HG02870 (cell line): Measurements from ENCODE around the gene TEKT5.

ENCODE experiments used
- ATAC-seq: cut with Tn5 transposase; IDR thresholded peaks from one replicate; pipeline ENCODE4 v1.9.1; 2021; ENCODE audit warnings: mild to moderate bottlenecking, moderate library complexity; ENCODE audit not compliant: unreplicated experiment

Gene TEKT5

DNA sequence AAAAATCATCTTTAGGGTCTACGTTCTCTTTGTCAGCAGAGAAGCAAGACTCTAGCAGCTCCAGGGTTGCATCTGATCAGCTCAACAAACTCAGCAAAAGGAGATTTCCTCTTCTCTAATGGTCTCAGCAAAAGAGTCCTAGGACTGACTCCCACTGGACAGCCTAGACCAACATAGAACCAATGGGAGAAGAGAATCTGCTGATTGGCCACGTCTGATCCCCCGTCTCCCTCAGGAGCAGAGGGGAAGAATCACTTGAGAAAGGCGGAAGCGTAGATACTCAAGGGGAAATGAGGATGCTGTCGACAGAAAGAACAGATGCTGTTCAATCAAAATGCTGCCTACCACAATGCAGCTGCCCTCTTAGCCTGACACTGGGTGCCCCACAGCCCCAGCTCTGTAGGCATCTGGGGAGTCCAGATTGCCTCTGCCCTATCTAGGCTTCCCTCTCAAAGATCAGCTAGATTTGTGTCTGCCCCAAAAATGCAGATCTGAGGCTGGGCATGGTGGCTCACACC, 82.8 kb downstream of the TEKT5 start:
- no peak for ATAC-seq

DNA sequence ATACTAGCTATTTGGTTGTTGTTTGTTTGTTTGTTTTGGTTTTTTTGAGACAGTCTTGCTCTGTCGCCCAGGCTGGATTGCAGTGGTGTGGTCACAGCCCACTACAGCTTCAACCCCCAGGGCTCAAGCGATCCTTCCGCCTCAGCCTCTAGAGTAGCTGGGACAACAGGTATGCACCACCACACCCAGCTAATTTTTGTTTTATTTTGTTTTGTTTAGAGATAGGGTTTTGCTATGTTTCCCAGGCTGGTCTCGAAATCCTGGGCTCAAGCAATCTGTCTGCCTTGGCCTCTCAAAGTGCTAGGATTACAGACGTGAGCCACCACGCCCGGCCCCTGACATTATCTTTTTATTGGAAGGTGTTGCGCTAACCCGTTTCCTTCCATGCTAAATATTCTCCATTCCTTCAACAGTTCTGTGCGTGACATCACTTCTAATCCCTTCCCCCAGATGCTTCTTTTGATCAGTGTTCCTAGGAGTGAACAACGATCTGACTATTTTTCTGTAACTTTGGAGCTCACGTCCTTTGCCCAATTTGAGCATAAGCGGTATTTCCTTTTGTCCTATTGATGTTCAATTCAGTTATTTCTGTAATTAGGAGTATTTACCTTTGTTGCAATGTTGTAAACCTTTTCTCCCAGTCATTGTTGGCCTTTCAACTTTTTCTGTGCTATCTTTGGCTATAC, 84.1 kb downstream of the TEKT5 start:
- no peak for ATAC-seq

DNA sequence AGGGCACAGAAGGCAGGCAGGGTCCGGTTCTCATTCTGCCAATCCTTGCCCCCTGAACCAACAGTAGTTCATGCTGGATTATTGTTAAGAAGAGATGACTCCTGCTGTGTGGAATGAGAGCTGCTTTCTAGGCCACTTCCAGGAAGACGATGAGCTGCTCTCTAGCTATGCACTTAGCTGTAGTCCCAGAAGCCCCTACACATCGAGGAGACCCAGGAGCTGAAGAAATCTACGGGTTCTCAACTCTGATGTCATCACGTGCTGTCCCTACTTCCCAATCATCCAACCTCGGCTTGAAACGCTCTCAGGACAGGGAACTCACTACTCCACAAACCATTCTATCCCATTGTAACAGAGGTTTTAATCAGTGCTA, 85.3 kb downstream of the TEKT5 start:
- ATAC-seq = no peak

DNA sequence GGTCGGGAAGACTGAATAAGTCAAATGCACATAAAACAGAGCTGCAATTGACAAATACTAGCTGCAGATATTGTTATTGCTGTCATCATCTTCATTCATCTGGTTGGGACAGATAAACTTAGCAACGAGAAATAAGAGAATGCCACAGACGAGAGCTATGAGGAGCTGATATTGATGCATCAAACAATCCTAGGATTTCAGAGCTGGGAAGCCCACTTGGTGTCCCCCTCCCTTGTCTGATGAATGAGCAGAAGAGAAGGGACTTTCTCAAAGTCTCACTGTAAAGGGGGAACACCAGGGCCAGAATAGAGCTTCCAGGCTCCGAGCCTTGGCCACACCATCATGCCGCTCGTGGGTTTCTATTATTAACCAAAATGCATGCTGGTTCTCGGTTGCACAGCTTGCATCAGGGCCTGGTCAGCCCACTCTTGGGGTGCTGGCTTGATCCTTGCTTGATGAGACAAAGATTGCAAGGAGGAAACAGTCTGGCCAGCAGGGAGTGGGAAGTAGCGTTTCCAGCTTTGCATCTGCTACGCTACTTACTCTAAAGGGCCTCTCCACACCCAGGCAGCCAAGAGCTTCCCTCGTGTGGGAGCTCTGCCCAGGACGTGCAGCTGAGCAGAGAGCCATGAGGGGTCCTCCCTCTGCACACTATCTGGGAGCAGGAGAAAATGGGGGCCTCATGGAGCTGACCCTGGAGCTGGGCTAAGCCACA, 85.9 kb downstream of the TEKT5 start:
- no peak for ATAC-seq

DNA sequence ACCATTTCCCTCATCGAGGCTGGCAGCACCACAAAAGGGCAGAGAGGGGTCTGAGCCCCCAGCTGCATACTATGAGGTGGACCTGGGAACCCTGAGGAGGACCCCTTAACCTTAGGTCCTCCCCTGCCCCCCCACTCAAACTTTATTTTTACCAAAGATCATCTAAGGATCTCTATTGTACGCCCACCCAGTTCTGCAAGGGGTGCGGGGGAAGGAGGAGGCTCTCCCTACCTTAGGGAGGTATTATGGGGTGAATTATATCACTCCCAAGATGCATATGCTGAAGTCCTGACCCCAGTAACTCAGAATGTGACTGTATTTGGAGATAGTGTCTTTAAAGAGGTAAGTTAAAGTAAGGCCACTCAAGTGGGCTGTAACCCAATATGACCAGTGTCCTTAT, 87.6 kb downstream of the TEKT5 start:
- no peak for ATAC-seq

DNA sequence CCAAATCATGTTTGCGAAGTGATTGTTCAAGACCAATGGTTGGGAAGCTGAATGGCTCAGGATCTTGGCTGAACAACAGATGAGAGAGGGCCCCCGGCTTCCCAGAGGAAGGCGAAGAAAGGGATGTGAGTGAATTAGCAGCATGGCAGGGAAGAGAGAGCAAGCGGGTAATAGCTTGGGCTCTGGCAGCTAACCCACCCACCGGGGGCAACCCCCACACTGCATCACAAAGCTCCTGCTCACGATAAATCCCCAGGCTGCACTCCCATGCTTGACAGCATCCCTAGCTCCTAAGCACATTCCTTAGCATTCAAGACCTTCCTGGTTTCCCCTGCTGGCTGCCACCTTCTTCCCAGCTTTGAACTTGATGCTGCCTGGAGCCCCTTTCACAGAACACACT, 88.1 kb downstream of the TEKT5 start:
- ATAC-seq = no peak

DNA sequence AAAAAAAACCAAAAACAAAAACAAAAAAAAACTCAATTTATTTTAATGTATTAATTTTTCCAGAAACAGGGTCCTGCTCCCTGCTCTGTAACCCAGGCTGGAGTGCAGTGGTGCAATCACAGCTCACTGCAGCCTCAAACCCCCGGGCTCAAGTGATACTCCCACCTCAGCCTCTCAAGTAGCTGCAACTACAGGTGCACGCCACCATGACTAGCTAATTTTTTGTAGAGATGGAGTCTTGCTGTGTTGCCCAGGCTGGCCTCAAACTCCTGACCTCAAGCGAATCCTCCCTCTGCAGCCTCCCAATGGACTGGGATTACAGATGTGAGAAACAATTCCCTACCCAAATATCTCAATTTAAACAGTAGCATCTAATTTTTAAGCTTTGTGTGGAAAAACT, 89.1 kb downstream of the TEKT5 start:
- ATAC-seq = no peak

DNA sequence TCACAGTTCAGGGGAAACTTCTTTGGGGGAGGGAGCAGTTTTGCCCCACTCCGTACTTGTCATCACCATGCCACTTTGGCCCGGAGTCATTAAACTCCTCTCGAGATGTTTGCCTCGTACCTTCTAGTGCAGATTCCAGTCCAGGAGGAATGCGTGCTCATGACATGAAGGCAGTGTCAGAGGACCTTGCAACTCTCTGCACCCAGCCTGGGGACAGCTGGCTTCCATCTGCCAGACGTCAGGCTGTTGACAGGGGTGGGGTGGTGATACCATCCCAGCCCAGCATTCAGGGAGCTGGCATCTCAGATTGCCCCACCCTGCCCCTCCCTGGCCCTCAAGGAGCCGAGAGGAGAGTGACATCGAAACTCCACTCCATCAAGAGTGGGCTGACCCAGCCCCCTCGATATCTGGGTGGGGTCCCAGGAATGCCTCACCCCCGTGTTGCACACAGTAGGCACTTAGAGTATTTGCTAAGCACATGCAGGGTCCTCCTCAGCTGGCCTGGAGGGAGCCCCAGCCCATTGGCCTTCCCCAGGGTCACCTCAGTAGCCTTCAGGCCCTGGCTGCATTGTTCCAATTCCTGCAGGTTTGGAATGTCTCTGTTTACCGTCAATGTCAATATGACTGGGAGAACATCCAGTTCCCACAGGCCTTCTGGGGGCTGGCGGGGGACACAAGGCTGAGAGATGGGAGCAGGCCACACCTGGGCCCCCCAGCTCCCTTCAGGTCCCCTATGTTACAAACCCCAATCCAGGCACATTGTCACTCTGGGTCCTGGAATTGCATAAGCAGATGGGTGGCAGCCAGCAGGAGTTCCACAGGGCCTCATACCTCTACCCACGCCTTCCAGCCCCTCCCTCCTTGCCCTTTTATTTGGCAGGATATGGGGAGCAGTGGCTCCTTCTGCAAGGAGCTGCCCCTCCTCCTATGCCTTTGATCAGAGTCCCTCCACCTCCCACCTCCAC, 93.0 kb downstream of the TEKT5 start:
- no peak for ATAC-seq

DNA sequence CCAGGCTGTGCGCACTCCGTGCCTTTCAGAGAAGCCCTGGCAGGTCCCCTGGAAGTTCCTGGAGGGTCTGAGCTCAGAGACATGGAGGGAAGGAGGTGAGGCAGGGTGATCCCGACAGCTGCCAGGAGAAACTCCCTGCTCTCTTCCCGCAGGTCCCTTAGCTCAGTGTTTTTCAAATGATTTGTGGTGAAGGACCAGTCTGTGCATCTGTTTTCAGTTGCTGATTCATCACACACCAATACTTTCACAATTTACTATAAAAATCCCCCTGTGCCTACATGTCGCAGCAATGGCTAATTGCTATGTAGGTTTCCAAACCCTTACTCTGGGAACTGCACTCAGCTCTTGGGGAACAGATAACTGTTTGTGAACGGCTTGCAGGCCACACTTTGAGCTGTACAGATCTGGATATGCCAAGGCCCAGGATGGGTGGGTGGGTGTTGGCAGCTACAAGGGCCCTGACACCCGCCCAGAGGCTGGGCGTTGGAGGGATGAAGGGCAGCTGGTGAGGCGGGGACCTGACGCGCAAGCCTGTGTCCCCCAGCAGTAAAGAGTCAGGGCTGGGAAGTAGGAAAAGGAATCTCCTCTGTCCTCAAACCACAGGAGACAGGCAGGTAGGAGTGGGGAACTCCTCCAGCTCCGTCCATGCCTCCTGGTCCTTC, 93.8 kb downstream of the TEKT5 start:
- ATAC-seq = no peak

DNA sequence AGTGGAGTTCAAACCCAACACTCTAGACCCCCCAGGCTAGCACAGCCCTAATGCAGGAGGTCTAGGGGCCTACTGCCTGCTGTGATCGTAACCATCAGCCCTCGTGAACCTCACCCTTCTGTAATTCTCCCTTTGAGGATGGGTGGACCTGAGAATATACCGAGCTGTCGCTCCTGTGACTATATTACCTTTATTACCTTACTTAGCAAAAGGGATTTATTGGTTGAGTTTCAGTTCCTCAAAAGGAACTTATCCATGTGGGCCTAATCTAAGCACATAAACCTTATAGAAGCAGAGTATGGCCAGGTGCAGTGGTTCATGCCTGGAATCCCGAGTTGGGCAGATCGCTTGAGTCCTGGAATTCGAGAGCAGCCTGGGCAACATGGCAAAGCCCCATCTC, 95.1 kb downstream of the TEKT5 start:
- no peak for ATAC-seq

DNA sequence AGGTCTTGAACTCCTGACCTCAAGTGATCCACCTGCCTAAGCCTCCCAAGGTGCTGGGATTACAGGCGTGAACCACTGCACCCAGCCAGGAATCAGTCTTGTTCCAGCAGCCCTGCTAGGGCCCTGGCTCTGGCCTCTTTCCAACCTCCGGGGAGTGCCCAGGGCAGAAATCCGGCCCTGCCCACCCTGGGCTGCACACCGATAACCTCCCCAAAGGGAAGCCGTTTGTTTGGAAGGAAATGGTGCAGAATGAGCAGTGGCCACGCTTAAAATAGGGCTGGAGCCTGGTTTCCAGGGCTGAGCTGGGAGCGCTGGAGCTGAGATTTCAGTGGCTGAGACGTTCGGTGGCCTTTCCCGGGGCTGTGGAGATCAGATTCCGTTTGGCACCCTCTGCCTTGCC, 96.6 kb downstream of the TEKT5 start:
- ATAC-seq = no peak

DNA sequence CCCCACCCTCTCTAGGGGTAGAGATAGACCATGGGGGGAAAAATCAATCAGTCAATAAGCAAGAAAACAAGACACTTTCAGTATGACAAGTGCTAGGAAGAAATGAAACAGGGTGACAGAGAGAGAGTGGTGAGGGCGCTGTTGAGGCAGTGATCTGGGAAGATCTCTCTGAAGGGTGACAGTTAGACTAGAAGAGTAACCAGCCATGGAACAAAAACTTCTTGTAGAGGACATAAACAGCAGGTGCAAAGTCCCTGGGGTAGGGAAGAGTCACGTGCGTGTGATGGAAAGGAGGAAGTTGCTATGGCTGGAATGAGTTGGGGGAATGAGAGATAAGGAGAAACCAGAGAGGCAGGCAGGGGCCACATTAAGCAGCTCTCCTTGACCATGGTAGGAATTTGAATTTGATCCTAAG, 97.5 kb downstream of the TEKT5 start:
- ATAC-seq = no peak

DNA sequence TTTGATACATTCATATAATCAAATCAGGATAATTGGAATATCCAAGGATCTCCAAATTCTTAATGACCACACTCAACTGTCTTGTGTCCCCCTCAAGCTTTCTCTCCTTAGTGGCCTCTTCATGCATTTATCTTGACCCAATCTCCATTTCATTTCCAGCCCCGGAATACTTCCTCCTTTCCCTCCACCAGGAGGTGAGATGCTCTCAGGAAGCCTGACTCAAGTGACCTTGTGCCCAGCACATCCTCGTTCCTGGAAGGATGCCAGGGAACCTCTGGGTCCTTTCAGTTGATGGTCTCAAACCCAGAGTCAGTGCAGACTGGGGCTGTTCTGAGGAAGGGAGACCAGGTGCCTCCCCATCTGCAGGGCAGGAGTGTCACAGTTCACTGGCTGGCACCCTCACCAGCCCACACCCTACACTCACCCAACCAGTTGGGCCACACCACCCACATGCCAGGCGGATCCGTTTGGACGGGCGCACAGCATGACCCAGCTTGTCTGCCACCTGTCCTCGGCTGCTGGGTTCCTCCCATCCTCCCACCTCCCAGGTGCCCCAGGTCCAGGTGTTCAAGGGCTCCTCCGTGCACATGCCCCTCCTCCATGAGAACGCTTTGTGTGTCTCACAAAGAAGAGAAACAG, 100.3 kb downstream of the TEKT5 start:
- no peak for ATAC-seq

DNA sequence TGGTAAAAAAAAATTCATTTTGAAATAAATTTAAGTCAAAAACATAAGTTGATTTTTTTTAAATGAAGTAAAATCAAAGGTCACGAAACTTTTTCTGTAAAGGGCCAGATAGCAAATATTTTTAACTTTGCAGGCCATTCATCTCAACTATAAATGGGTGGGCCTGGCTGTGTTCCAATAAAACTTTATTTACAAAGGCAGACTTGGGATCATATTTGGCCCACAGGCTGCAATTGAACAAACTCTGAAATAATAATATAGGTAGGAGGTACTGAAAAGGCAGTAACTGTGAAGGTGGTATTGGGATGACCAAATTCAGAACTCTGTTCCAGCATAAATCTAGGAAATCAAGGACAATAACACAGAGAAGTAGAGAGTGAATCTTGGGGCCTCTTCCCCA, 102.1 kb downstream of the TEKT5 start:
- no peak for ATAC-seq

DNA sequence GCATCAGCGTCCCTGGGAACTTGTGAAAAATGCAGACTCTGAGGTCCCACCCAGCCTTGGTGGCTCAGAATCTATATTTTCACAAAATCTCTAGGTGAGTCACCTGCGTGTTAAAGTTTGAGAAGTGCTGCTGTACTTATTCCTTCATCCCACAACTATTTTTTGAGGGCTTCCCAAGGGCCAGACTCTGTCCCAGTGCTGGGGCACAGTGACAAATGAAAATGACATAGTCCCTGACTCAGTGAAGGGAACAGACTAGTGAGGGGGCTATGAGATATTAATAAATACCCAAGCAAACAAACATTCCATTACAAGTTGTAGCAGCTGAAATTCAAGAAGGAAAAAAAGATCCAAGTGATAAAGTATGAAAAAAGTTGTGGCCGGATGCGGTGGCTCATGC, 104.4 kb downstream of the TEKT5 start:
- no peak for ATAC-seq

DNA sequence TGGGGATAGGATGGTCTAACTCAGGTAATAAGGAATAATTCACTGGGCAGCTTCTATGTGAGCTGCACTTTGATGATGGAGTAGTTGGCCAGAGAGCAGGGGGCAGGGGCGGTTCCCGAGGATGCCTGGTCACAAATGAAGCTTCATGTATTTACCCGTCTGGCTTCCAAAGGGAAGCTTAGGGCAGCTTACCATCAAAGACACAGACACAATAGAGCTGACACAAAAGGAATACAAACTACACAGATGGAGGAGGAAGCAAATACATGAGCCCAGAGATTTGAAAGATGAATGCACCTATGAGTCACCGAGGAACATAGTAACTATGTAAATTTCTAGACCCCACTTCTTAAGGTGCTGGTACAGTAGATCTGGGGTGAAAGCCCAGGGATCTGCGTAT, 105.6 kb downstream of the TEKT5 start:
- no peak for ATAC-seq

DNA sequence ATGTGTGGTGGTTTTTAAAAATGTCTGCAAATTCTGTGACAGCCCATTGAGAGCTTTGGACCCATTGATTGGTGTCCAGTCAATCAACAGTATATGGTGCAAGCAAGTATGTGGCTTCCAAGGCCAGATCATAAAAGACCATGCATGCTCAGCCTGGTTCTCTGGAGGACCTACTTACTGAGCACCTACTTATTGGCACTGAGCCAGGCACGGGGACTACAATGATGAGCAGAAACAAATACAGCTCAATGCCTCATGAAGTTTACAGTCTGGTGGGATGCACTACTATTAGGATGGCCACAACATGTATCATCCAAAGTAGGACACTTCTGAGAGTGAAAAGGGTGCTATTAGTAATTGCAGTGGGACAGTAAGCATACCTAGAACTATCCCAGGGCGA, 107.1 kb downstream of the TEKT5 start:
- no peak for ATAC-seq

DNA sequence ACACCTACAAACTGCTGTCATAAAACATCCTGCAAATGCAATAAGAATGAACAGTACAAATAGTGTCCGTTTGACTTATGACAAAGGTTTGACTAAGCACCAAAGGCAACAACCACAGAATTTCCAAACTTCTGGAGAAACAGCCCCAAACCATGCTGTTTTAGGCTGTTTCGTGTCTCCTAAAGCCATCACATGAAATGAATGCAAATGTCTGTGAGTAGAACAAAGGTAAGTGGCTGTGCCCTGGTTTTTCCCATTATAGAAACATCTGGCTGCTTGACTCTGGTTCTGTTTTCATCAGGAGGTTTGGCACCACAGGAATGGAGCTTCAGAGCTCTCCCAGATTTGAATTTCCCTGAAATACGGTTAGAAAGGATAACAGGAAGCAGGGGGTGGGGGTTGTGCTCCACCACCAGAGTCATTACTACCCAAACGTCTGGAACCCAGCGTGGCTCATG, 109.7 kb downstream of the TEKT5 start:
- no peak for ATAC-seq

DNA sequence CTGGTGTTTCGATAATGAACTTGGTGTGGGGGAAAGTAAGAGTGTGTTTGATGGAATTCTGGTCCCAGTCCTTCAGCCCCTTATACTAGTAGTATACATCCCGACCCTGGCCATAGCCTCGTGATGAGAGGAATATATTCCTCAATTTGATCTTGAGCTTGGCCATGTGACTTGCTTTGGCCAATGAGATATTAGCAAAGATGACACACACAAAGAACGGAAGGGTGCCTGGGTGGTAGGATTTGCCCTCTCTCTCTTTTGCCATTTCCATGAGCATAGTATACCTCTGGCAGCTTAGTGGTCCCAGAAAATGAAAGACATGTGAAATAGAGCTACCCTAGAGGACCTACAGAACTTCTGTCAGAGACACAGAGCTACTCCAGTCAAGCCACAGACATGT, 111.5 kb downstream of the TEKT5 start:
- no peak for ATAC-seq

DNA sequence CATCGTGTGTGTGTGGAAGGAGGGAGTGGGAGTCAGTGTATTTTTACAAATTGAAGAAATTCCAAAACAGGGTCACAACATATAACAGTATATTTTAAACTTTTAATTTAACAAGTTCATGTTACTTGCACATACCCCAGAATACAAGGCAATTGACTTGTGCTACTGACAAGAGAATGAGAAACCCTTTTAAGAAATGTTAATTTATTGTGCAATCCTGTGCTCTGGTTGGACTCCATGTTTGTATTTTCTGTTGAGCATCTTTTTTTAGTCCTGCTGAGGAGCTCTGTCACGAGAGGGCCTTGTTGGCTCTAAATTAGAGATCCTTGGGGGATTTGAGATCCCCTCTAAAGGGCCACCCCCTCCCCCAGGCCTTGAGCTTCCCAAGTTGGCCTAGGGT, 113.2 kb downstream of the TEKT5 start:
- no peak for ATAC-seq
